ENCODE results near the gene PALMD. TPM values are rescaled to one million over a fixed set of nuclear protein-coding genes. Genes with fewer than 3 reads are reported as not detected.

The PALMD gene
- total RNA-seq, 1 donor, result 2.5 TPM

DNA sequence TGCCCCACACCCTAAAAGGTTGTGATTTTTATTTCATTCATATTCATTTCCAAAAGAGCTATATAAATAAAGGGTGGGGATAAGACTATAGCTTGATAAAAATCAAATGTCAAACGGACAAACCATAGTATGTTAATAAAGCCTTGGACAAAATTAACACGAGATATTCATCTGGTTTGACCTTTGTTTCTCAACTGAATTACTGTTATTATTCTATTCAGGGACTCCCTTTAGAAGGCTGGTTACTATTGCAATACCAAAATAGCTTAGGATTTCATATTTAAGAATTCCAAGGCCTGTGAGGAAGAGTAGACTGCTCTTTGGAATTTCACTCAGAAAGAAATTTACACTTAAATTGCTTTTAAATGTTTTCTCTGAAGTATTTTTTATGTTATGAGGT lies 10.2 kb upstream of the PALMD start:
- Histone ChIP-seq H4K20me1 (ENCODE audit: insufficient read depth, low read length) (no peaks in the 10 kb centered on the region), H3K9me3 (ENCODE audit: low read depth, low read length) (no peaks in the 10 kb centered on the region), H3K4me3 (ENCODE audit: insufficient read depth, low read length) (no peak overlapping the region), H3K27ac (ENCODE audit: low read depth, low read length) (no peak overlapping the region), H3K36me3 (ENCODE audit: insufficient read depth, low read length) (no peaks in the 10 kb centered on the region), H3K4me2 (ENCODE audit: insufficient read depth, low read length) (no peak overlapping the region), H3K4me1 (ENCODE audit: insufficient read depth, low read length) (no peaks in the 10 kb centered on the region), H3K79me2 (ENCODE audit: insufficient read depth, low read length) (no peaks in the 10 kb centered on the region), H2AFZ (ENCODE audit: low read length) (no peak overlapping the region), H3K27me3 (ENCODE audit: insufficient read depth, low read length) (no peaks in the 10 kb centered on the region)
- no peak for DNase-seq (ENCODE audit: insufficient read length, low spot score, missing footprints)
- TF ChIP-seq, protein P1, sequence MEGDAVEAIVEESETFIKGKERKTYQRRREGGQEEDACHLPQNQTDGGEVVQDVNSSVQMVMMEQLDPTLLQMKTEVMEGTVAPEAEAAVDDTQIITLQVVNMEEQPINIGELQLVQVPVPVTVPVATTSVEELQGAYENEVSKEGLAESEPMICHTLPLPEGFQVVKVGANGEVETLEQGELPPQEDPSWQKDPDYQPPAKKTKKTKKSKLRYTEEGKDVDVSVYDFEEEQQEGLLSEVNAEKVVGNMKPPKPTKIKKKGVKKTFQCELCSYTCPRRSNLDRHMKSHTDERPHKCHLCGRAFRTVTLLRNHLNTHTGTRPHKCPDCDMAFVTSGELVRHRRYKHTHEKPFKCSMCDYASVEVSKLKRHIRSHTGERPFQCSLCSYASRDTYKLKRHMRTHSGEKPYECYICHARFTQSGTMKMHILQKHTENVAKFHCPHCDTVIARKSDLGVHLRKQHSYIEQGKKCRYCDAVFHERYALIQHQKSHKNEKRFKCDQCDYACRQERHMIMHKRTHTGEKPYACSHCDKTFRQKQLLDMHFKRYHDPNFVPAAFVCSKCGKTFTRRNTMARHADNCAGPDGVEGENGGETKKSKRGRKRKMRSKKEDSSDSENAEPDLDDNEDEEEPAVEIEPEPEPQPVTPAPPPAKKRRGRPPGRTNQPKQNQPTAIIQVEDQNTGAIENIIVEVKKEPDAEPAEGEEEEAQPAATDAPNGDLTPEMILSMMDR (IDR thresholded peaks at IDR 0.05; ENCODE audit: extremely low read depth, low read depth, low read length), result no peak

DNA sequence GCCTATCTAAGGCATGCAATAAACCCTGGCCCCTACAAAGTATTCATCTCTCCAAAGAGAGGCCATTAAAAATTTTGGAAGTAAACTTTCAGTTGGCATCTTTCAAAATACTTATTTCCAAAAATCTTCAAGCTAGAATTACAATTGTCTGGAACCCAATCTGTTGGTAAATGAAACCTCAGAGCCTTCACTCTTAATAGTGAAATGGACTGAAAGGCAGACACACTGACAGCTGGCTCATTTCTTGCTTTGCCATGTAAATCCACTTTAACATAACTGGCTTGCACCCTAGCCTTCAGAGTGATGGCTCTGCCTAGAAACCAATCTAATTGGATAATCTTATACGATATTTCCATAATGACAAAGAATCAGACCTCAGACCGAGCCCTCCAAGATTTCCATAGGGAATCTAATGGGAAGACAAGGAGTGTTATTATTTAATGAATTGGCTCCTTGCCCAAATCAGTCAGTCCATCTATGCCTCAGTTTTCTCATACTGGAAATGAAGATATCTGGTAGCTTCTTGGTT lies 9.2 kb upstream of the PALMD start:
- no peaks in the 10 kb centered on the region for H3K9me3 ChIP-seq (ENCODE audit: low read depth, low read length)
- TF ChIP-seq, protein P1 (IDR thresholded peaks at IDR 0.05; ENCODE audit: extremely low read depth, low read depth, low read length), result no peak
- no peak for DNase-seq (ENCODE audit: insufficient read length, low spot score, missing footprints)
- no peak overlapping the region for H3K4me3 ChIP-seq (ENCODE audit: insufficient read depth, low read length)
- H2AFZ ChIP-seq (ENCODE audit: low read length), result no peak overlapping the region
- H3K36me3 ChIP-seq (ENCODE audit: insufficient read depth, low read length), result no peaks in the 10 kb centered on the region
- H3K27ac ChIP-seq (ENCODE audit: low read depth, low read length), result no peak overlapping the region
- H4K20me1 ChIP-seq (ENCODE audit: insufficient read depth, low read length), result no peaks in the 10 kb centered on the region
- H3K4me1 ChIP-seq (ENCODE audit: insufficient read depth, low read length), result no peaks in the 10 kb centered on the region
- H3K79me2 ChIP-seq (ENCODE audit: insufficient read depth, low read length), result no peaks in the 10 kb centered on the region
- no peaks in the 10 kb centered on the region for H3K27me3 ChIP-seq (ENCODE audit: insufficient read depth, low read length)
- H3K4me2 ChIP-seq (ENCODE audit: insufficient read depth, low read length), result no peak overlapping the region

DNA sequence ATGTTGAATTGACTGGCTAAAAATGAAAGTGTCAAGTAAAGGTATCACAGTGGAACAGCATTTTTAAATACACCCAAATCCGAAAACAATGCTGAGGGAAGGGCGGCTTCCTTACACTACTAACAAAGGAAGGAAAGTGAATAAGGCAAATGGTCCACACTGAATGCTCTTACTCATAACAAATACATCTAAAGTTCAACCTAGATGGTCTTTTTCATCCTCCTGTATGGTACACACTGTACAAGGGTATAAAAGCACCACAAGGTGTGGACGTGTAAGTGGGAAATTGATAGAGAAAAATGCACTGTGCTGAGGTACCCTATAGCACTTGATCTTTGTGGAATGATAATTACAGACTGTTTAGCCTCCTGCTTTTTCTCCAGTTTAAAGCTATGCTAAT lies 7.1 kb upstream of the PALMD start:
- Histone ChIP-seq H3K36me3 (ENCODE audit: insufficient read depth, low read length) (no peaks in the 10 kb centered on the region), H3K4me1 (ENCODE audit: insufficient read depth, low read length) (peaks cover 4% of the 10 kb centered on the region), H3K4me2 (ENCODE audit: insufficient read depth, low read length) (no peak overlapping the region), H4K20me1 (ENCODE audit: insufficient read depth, low read length) (no peaks in the 10 kb centered on the region), H3K27ac (ENCODE audit: low read depth, low read length) (no peak overlapping the region), H3K4me3 (ENCODE audit: insufficient read depth, low read length) (no peak overlapping the region), H3K9me3 (ENCODE audit: low read depth, low read length) (no peaks in the 10 kb centered on the region), H3K79me2 (ENCODE audit: insufficient read depth, low read length) (no peaks in the 10 kb centered on the region), H2AFZ (ENCODE audit: low read length) (no peak overlapping the region), H3K27me3 (ENCODE audit: insufficient read depth, low read length) (no peaks in the 10 kb centered on the region)
- TF ChIP-seq, protein P1 (IDR thresholded peaks at IDR 0.05; ENCODE audit: extremely low read depth, low read depth, low read length), result no peak
- no peak for DNase-seq (ENCODE audit: insufficient read length, low spot score, missing footprints)

DNA sequence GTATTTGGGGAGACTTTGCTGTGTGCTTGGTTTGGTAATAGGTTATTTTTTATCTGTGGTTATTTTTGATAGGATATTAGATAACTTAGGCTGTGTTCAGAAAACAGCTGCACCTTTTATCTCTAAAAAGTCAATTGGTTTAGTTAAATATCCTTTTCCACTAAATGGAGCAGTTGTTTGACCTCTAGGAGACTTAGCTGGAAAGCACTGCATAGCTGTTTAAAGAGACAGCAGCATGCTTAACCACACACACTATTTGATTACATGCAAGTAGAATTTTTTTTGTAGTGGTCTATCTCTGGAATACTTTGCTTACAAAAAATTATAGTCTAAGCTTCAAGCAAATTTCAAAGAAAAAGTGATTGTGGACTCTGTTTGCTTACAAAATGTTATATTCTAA lies 6.5 kb upstream of the PALMD start:
- Histone ChIP-seq H2AFZ (ENCODE audit: low read length) (no peak overlapping the region), H3K9me3 (ENCODE audit: low read depth, low read length) (no peaks in the 10 kb centered on the region), H3K27me3 (ENCODE audit: insufficient read depth, low read length) (no peaks in the 10 kb centered on the region), H3K27ac (ENCODE audit: low read depth, low read length) (no peak overlapping the region), H3K4me1 (ENCODE audit: insufficient read depth, low read length) (peaks cover 4% of the 10 kb centered on the region), H3K36me3 (ENCODE audit: insufficient read depth, low read length) (no peaks in the 10 kb centered on the region), H3K4me3 (ENCODE audit: insufficient read depth, low read length) (no peak overlapping the region), H4K20me1 (ENCODE audit: insufficient read depth, low read length) (no peaks in the 10 kb centered on the region), H3K4me2 (ENCODE audit: insufficient read depth, low read length) (no peak overlapping the region), H3K79me2 (ENCODE audit: insufficient read depth, low read length) (no peaks in the 10 kb centered on the region)
- DNase-seq (ENCODE audit: insufficient read length, low spot score, missing footprints), result no peak
- TF ChIP-seq, protein P1 (IDR thresholded peaks at IDR 0.05; ENCODE audit: extremely low read depth, low read depth, low read length), result no peak

Measured in osteoblast (primary cell).